GM18511 (cell line): ENCODE data around the gene TOB2.
"Not testable (repeated sequence)": the region's sequence is repeated elsewhere in the genome, so short reads cannot be mapped to it uniquely, and the experiment has no call there.

Experiments used
- ATAC-seq: cut with Tn5 transposase; IDR thresholded peaks from one replicate; pipeline ENCODE4 v1.9.1; 2021; ENCODE audit warnings: mild to moderate bottlenecking, moderate library complexity; ENCODE audit not compliant: unreplicated experiment

Gene TOB2

GRCh38 chr22:41431656-41432055 is 14.9 kb downstream of the TOB2 start:
- ATAC-seq, result no peak

DNA sequence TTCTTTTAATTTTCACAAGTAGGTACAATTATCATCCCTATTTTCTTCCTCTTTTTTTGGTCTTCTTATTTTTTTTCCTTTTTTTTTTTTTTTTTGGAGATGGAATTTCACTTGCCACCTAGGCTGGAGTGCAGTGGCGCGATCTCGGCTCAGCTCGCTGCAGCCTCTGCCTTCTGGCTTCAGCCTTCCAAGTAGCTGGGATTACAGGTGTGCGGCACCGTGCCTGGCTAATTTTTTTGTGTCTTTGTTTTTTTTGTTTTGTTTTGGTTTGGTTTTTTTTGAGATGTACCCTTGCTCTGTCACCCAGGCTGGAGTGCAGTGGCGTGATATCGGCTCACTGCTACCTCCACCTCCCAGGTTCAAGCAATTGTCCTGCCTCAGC is 16.7 kb downstream of the TOB2 start:
- ATAC-seq, result no peak

GRCh38 chr22:41429232-41429950 is 17.2 kb downstream of the TOB2 start:
- no peak for ATAC-seq

DNA sequence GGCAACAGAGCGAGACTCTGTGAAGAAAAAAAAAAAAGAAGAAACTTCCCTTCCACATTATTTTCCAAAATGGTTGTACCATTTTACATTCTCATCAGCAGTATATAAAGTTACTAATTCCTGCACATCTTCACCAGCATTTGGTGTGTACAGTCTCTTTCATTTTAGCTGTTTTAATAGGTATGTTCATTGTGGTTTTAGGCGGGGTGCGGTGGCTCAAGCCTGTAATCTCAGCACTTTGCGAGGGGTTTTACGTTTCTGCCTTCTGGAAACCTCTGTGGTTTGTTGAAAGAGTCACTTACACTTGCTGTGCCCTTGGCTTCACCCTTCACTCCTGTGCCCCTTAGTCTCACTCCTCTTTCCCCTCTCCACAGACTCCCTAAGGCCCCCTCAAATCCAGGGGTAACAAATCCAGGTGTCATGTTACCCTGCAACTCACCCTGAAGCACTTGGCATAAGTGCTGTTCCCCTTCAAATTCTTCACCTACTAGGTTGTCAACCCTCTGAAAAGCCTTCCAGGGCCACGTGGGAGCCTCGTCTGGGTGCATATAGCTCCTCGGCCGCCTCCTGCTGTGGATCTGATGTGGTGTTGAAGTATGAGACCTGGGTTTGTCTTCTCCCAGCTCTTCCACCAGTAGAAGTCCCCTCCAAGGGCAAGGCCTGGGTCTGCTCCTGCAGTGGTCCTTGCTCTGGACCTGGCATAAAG is 20.8 kb downstream of the TOB2 start:
- ATAC-seq, result no peak

DNA sequence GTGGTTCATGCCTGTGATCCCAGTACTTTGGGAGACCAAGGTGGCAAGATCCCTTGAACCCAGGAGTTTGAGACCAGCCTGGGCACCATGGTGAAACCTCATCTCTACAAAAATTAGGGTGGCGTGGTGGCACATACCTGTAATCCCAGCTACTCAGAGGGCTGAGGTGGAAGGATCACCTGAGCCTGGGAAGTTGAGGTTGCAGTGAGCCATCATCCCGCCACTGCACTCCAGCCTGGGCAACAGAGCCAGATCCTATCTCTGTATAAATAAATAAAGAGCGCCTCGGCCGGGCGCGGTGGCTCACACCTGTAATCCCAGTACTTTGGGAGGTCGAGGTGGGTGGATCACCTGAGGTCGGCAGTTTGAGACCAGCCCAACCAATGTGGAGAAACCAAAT is 27.9 kb downstream of the TOB2 start:
- no peak for ATAC-seq

DNA sequence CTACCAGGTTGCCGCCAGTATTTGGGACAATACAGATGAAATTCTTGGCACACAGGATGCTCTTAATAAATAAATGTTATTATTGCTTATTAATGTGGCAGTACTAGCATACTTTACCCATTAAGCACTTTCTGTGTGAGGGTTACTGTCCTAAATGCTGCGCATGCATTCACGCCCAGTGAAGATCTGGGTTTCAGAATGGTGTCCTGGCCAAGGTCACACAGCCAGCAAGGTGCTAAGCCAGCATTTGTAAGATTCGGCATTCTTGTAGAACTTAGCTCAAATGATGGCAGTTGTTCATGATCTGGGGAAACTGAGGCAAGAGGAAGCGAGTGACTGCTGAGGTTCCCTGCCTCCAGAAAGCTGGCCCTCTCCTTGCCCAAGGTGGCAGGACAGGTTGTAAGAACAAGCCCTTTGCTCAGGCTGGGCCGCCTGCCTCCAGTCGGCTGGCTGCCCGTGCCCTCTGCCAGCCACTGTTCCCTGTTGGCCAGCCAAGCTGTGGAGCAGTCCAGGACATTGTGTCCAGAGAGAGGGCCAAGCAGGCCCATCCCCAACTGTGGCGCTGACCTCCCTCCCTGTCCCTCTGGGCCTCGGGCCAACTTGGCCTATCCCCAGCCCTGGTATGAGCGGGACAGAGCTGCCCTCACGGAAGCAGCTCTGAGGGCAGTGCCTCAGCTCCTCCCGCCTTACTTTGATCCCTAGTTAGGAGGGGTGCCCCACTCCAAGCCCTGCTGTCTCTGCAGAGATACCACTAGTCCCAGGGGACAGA is 28.8 kb downstream of the TOB2 start:
- ATAC-seq, result no peak

DNA sequence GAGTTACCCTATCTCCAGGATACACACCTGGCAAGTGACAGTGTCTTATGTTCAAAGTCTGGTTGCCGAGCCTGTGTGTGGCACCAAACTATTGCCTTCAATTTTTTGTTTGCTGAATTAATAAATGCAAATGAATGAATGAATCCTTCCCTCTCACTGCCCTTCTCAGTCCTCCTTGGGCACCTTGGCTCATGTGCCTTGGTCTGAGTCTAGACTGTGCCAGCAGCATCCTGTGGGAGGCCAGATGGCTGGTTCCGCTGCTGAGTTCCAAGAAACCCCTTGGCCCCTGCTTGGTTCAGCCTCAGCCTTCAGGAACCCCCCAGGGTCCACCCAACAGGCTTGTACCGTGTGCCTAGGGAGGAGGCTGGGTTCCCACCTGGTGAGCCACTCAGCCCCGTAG is 31.0 kb downstream of the TOB2 start:
- ATAC-seq, result no peak

DNA sequence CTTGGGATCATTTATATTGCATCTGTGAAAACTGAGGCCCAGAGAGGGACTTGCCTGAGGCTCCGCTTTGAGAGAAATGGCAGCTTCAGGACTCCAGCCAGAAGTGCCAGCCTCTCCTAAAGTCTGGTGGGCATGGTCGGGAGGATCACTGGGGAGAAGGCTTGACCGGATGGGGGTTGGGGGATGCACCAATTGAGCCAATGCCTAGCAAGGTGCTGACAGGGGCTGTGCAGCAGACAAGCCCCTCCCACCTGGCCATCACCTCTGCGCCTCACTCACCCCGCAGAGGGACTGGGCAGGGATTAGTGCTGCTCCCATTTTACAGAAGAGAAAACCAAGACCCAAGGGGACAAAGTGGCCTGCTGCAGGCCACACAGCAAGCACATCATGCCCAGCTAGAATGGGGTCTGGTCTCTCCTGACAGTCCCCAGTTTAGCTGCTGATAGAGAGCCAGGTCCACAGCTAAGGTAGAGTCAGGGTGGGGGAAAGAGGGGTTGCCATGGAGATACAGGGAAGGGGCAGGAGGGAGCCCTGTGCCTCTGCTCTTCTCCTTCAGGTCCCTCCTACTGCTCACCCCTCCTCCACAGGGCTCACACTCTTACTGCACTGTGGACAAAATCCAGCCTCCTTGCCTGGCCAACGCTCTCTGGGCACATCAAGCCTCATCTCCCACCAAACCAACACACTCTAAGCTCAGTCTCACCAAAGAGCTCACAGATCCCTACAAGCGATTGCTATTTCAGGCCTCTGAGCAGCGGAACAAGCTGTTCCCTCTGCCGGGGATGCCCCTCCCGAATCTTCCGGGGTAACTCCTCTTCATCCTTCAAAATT is 35.4 kb downstream of the TOB2 start:
- ATAC-seq, result no peak

GRCh38 chr22:41410311-41410751 is 36.3 kb downstream of the TOB2 start:
- no peak for ATAC-seq

DNA sequence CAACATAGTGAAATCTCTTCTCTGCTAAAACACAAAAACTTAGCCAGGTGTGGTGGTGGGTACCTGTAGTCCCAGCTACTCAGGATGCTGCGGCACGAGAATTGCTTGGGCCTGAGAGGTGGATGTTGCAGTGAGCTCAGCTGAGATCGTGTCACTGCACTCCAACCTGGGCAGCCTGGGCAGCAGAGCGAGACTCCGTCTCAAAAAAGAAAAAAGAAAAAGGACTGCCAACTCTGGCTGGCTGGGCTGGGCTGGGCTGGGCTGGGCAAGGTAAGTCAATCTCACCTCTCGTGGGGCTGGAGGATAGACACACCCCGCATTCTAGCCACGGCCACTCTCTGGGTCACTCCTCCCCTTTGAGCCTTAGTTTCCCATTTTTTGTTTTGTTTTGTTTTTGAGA is 37.9 kb downstream of the TOB2 start:
- no peak for ATAC-seq

- ATAC-seq, result no peak
Observed at GRCh38 chr22:41407433-41407832, 39.2 kb downstream of the TOB2 start.

- no peak for ATAC-seq
Observed at GRCh38 chr22:41406410-41406809, 40.2 kb downstream of the TOB2 start.

DNA sequence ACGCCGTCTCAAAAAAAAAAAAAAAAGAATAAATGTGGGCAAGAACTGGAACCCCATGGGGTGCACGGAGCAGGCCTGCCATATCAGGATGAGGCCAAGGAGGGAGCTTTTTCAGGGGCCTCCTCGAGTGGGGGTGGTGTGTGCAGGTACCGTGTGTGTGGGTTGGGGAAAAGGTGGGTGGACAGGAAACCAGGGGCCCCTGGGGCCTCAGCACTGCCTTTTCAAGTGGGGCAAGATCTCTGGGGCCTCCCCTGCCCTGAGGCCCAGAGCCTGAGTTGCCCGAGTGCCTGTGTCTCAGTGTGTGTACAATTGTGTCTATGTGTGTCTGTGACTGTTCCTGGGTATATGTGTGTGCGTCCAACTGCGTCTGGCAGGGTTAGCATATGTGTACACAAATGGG is 41.0 kb downstream of the TOB2 start:
- ATAC-seq, result no peak

GRCh38 chr22:41403532-41404318 is 42.9 kb downstream of the TOB2 start:
- ATAC-seq, result no peak

- not testable (repeated sequence) for ATAC-seq
Observed at GRCh38 chr22:41402851-41403250, 43.8 kb downstream of the TOB2 start.

DNA sequence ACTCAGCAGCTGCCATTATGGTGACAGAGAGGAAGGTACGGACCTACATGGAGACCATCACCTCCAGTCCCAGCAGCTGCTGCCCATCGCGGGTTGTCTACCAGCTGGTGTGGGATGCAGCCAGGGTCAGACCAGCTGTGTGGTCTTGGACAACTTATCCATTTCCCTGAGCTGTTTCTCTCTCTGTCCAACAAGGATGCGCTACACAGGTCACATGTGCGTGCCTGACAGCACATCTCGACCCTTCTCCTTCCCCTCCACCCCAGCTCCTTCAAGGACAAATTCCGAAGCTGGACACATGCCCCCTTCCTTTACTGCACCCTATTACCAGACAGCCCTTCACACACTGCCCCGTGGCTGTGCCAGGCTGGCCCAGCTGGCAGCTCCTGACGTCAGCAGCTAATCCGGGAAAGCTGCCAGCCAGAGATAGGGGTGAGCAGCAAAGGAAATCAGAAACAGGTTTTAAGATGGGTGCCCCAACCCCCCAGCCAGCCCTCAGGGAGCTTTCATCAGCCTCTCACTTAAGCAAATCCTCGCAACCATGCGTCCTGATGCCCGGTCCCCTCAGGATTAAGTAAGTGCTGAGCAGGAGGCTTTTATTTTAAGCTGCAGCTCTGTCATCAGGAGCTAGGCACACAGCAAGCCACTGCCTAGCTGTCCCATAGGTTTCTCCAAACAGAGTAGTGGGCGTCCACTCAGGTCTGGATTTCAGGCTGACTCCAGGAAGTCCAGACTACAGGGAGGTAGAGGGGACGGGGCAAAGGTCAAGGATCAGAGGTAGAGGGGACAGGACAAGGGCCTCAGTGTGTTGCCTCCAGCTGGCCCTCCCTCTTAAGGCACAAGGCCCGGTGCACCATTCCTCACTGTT is 44.6 kb downstream of the TOB2 start:
- ATAC-seq, result no peak

GRCh38 chr22:41398921-41399320 is 47.7 kb downstream of the TOB2 start:
- ATAC-seq, result no peak

DNA sequence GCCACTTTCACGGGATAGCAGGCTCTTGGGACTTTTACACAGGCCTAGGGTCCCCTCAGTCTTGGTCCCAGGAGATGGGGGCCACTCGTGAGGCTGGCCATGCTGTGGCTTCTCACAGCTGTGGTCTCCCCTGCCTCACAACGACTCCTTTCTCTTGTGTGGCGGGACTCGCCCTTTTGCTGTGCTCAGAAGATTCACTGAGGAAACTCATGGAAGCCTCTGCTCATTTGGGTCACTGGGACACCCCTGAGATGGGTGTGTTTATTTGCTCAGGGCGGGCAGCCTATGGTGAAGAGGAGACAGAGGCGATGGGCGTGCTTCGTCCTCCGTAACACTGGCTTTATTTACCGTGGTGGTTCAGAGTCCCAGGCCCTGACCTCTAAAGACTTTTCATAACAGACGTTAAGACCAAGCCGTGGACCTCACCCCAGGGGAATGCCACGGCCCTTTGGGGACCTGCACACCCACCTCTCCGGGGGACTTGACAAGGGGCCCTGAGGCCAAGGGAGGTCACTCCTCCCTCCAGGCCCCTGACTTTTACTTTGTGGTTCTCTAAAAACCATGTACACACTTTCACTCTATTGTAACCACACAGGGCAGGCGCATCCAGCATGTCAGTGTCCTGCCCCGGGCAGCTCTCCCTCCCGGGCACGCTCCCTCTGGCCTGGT is 49.3 kb downstream of the TOB2 start:
- ATAC-seq, result no peak
